ENCODE data around the gene TLR1. TPM values are rescaled to one million over a fixed set of nuclear protein-coding genes. Genes with fewer than 3 reads are reported as not detected.

The TLR1 gene
- total and polyA plus RNA-seq, 5 experiments from 2014 or later = 7.1 to 13.3 (median 7.9) TPM

DNA sequence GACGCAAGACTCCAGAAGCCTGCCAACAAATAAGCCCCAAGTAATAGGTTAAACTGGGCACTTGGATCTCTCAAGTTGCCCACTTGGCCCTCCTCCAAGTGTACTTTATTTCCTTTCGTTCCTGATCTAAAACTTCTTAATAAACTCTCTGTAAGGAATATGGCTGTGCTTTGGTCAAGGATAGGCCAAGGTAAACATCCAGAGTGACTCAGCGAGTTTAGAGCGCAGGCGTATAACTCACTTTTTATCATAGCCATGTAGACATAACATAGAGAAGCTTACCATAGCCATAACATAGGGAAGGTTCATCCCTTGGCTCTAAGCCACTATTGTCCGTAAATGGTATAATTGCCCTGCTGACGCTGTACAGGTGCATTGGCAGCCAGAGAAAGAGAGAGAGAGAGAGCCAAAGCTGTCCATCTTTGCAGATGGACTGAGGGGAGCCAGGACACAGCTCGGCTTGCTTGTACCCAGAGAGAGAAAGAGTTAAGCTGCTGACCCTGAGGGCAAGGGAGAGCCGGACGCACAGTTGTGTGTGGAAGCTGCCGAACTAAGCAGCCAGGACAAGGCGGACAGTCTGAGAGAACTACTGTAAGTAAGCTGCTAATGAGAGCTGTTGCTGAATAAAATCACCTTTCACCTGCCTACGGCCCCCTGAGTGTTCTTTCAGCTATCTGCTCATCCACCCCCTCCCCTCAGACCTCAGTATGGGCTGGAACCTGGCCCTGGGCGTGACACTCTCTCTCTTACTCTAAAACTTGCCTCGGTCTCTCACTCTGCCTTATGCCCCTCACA, 1.8 kb downstream of the TLR1 start:
- POLR2A ChIA-PET = no interaction called here
- H3K27ac Mint-ChIP-seq = peak overlapping the region in 7 of 10 donors; percentile 2 to 99 (median 60)

DNA sequence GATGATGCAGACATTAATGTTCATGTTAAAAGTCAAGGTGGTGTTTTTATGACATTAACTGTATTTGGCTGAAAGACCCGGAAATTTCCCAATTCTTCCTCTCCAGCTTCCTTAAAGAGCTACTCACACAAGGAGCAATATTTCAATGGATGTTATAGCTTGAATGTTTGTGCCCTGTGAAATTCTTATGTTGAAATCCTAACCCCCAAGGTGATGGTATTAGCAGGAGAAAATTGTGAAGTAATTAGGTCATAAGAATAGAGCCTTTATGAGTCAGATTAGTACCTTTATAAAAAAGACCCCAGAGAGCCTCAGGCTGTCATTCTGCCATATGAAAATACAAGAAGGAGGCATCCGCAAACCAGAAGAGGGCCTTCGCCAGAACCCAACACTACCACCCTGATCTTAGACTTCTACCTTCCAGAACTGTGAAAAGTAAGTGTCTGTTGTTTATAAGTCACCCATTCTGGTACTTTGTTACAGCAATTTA, 3.6 kb downstream of the TLR1 start:
- Mint-ChIP-seq H3K27ac (peak overlapping the region in 2 of 10 donors; percentile 7 to 37), H3K36me3 (peaks cover 34 to 72% (median 49%) of the 10 kb centered on the region in 3 donors), H3K4me1 (peaks cover 12 to 47% (median 24%) of the 10 kb centered on the region in 4 donors), H3K9me3 (peaks cover 9 to 73% (median 33%) of the 10 kb centered on the region in 9 donors), H3K4me3 (no peak overlapping the region), H3K27me3 (no peaks in the 10 kb centered on the region)
- POLR2A ChIA-PET = interaction anchor here (0.5 kb wide), 1 partner anchor 96 kb away, joined by 5 read pairs; no protein-coding TSS in a partner anchor
- ATAC-seq (no peak), DNase-seq (no peak)

More for the DNA sequence above, 1.8 kb downstream of the TLR1 start:
- ATAC-seq (no peak), DNase-seq (peak in 1 of 10 donors; percentile 18)
- Mint-ChIP-seq H3K9me3 (peaks cover 9 to 55% (median 31%) of the 10 kb centered on the region in 9 donors), H3K27me3 (no peaks in the 10 kb centered on the region), H3K36me3 (peaks cover 30 to 59% (median 41%) of the 10 kb centered on the region in 3 donors), H3K4me1 (peaks cover 12 to 51% (median 25%) of the 10 kb centered on the region in 4 donors), H3K4me3 (peak overlapping the region in 7 of 10 donors; percentile 10 to 92 (median 40))

DNA sequence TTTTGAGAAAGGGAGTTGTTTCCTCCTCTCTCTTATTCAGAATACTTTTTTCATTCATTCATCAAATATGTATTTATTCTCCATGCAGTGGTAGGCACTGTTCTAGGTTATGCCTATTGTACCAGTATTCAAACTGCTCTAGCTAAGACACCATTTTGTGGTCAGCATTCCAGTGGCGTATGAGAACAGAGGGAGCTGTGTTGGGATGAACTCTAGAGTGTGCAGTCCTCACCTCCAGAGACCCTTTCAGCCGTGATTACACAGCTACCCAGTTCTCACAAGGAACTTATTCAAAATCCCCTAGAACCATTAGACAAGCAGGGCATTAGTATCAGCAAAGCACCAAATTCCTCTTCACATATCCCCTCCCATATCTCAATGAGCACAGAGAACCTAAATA, 4.2 kb downstream of the TLR1 start:
- DNase-seq (no peak), ATAC-seq (no peak)
- no peaks in the 10 kb centered on the region for H3K27me3 Mint-ChIP-seq
- H3K9me3 Mint-ChIP-seq = peaks cover 9 to 79% (median 36%) of the 10 kb centered on the region in 9 donors
- H3K4me1 Mint-ChIP-seq = peaks cover 9 to 41% (median 18%) of the 10 kb centered on the region in 4 donors
- H3K27ac Mint-ChIP-seq = peak overlapping the region in 1 of 10 donors; percentile 53
- H3K4me3 Mint-ChIP-seq = peak overlapping the region in 1 of 10 donors; percentile 44
- POLR2A ChIA-PET = interaction anchor here (0.5 kb wide), 1 partner anchor 95 kb away, joined by 5 read pairs; no protein-coding TSS in a partner anchor
- H3K36me3 Mint-ChIP-seq = peaks cover 34 to 75% (median 49%) of the 10 kb centered on the region in 3 donors

DNA sequence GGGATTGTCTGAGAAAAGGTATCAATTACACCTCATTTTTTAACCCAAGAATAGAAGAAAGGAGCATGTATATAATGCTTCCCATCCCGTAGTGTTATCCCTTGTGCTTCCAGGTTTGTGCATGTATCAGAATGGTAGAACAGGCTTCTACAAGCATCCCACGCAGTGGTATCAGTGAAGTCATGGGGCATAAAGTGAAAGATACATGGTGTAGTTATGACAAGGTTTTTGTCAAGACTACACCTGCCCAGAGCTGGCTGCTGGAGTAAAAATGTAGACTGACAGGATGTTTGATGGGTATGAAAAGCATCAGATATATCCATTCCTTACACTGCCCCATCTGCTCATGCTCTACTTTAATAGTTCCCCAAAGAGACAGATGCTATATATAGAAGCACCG, 9.5 kb downstream of the TLR1 start:
- H3K9me3 Mint-ChIP-seq = peaks cover 10 to 79% (median 32%) of the 10 kb centered on the region in 9 donors
- POLR2A ChIA-PET = interaction anchor here (0.7 kb wide), 2 partner anchors 97 to 470 kb away, joined by 5 to 8 read pairs; no protein-coding TSS in a partner anchor
- H3K36me3 Mint-ChIP-seq = peaks cover 17 to 62% (median 38%) of the 10 kb centered on the region in 3 donors
- no peaks in the 10 kb centered on the region for H3K27me3 Mint-ChIP-seq
- DNase-seq (no peak), ATAC-seq (no peak)
- H3K4me3 Mint-ChIP-seq = no peak overlapping the region
- H3K4me1 Mint-ChIP-seq = peaks cover 0 to 11% (median under 1%) of the 10 kb centered on the region in 4 donors
- no peak overlapping the region for H3K27ac Mint-ChIP-seq

DNA sequence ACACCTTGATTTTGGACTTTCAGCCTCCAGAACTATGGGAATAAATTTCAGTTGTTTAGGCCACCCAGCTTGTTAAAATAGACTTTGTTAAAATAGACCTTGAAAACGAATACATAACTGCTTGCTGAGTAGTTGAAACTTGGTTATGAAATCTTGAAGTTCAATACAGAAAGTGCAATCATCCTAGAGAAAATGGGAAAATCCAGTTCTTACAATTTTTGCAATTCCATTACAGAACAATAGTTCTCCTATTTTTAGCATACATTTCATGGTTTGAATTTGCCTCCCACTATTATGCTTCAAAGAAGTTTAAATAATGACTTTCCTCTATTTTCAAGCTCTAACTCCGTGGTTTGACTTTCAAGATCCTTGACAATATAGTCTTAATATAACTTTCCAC, 10.5 kb downstream of the TLR1 start:
- DNase-seq (no peak), ATAC-seq (no peak)
- H3K27me3 Mint-ChIP-seq = no peaks in the 10 kb centered on the region
- H3K27ac Mint-ChIP-seq = peak overlapping the region in 1 of 10 donors; percentile 17
- H3K4me3 Mint-ChIP-seq = no peak overlapping the region
- peaks cover 0 to 74% (median 28%) of the 10 kb centered on the region in 9 donors for H3K9me3 Mint-ChIP-seq
- peaks cover 0 to 8% (median under 1%) of the 10 kb centered on the region in 4 donors for H3K4me1 Mint-ChIP-seq
- POLR2A ChIA-PET = no interaction called here
- H3K36me3 Mint-ChIP-seq = peaks cover 7 to 57% (median 32%) of the 10 kb centered on the region in 3 donors

DNA sequence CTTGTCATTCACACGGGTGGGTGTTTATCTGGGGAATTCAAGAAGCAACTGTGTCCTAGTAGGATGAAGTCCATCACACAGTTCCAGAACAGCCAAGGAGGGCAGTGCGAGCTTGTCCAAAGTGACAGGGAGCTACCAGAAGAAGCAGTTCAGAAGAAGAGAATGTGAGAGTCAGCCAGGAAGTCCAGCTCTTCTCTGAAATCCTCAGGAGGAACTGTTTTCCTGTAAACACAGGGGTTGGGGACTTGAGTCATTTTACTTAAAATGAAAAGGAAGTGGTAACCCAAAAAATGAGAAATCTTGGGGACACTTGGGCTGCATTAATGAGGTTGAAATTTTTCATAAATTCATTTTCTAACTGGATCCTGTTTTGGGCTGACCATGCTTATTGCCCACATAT, 13.6 kb downstream of the TLR1 start:
- H3K27me3 Mint-ChIP-seq = no peaks in the 10 kb centered on the region
- no peak for ATAC-seq
- no peak overlapping the region for H3K27ac Mint-ChIP-seq
- H3K9me3 Mint-ChIP-seq = peaks cover 0 to 53% (median 21%) of the 10 kb centered on the region in 9 donors
- no peak overlapping the region for H3K4me3 Mint-ChIP-seq
- H3K36me3 Mint-ChIP-seq = peaks cover 0 to 32% (median 22%) of the 10 kb centered on the region in 3 donors
- DNase-seq = no peak
- peaks cover 0 to 11% (median under 1%) of the 10 kb centered on the region in 4 donors for H3K4me1 Mint-ChIP-seq
- POLR2A ChIA-PET = no interaction called here

DNA sequence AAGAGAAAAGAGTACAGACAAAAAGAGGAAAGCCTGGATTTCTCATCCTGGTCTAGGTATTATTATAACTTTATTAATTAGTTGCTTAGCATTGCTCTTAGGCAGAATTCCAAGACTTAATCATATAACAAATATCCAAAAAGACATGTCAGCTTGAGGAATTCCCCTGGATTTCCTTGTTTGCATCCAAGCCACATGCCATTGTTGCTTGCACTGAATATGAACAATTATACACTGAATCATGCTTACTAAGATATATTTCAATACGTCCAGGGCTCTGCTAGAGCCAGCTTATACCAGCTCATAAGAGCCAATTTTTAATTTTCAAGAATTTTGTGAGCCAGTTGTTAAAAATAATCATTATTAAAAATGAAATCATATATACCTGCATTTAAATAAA, 16.3 kb downstream of the TLR1 start:
- H3K4me3 Mint-ChIP-seq = no peak overlapping the region
- no peaks in the 10 kb centered on the region for H3K27me3 Mint-ChIP-seq
- peaks cover 0 to 15% (median 7%) of the 10 kb centered on the region in 3 donors for H3K36me3 Mint-ChIP-seq
- H3K27ac Mint-ChIP-seq = no peak overlapping the region
- H3K4me1 Mint-ChIP-seq = peaks cover 0 to 14% (median under 1%) of the 10 kb centered on the region in 4 donors
- peaks cover 0 to 29% (median 7%) of the 10 kb centered on the region in 9 donors for H3K9me3 Mint-ChIP-seq
- no peak for DNase-seq
- POLR2A ChIA-PET = no interaction called here
- no peak for ATAC-seq

DNA sequence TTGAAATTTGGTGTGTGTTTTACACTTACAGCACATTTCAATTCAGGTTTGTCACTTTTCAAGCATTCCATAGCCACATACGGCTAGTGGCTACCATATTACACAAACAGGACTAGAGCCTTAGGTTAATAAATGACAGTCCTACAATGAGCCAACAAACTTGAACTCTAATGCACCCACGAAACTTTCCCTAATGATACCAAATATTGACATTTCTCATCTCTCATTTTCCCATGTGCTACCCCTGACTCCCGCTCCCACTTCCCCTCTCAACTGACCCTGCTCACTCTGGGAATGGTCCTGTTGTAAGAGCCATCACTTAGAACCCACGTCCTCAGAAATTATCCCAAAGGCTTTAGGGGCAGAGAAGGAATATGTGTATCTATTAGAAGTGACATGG, 16.9 kb downstream of the TLR1 start:
- H3K27me3 Mint-ChIP-seq = no peaks in the 10 kb centered on the region
- H3K36me3 Mint-ChIP-seq = peaks cover 0 to 15% (median 7%) of the 10 kb centered on the region in 3 donors
- no peak for ATAC-seq
- H3K27ac Mint-ChIP-seq = no peak overlapping the region
- no peak overlapping the region for H3K4me3 Mint-ChIP-seq
- POLR2A ChIA-PET = no interaction called here
- peaks cover 0 to 29% (median 7%) of the 10 kb centered on the region in 9 donors for H3K9me3 Mint-ChIP-seq
- peaks cover 2 to 15% (median 3%) of the 10 kb centered on the region in 4 donors for H3K4me1 Mint-ChIP-seq
- DNase-seq = no peak

DNA sequence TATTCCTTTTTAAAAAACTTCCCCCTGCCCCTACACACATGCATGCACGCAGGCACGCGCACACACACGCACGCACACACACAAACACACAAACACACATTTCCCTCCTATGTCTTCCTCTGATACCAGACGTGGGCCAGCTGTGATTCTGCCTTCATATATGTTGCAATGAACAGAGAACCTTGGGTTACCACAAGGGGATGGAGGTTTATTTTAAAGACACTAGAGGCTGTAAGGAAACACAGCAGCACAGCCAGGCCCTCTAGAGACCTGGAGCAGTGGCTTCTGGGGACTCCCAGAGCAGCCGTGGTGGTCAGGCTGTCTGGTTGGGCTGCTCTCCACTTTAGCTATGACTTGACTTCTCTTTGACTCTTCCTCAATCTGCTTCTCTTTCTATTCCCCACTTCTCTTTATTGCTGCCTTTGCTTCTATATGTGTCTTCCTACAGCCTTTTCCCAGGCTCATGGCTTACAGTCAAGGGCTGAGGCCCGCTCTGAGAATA, 18.6 kb downstream of the TLR1 start:
- Mint-ChIP-seq H3K9me3 (peaks cover 0 to 20% (median 4%) of the 10 kb centered on the region in 9 donors), H3K4me3 (no peak overlapping the region), H3K27ac (peak overlapping the region in 1 of 10 donors; percentile 32), H3K4me1 (peaks cover 2 to 12% (median 5%) of the 10 kb centered on the region in 4 donors), H3K27me3 (no peaks in the 10 kb centered on the region), H3K36me3 (peaks cover 0 to 11% (median 7%) of the 10 kb centered on the region in 3 donors)
- no peak for ATAC-seq
- POLR2A ChIA-PET = no interaction called here
- no peak for DNase-seq

DNA sequence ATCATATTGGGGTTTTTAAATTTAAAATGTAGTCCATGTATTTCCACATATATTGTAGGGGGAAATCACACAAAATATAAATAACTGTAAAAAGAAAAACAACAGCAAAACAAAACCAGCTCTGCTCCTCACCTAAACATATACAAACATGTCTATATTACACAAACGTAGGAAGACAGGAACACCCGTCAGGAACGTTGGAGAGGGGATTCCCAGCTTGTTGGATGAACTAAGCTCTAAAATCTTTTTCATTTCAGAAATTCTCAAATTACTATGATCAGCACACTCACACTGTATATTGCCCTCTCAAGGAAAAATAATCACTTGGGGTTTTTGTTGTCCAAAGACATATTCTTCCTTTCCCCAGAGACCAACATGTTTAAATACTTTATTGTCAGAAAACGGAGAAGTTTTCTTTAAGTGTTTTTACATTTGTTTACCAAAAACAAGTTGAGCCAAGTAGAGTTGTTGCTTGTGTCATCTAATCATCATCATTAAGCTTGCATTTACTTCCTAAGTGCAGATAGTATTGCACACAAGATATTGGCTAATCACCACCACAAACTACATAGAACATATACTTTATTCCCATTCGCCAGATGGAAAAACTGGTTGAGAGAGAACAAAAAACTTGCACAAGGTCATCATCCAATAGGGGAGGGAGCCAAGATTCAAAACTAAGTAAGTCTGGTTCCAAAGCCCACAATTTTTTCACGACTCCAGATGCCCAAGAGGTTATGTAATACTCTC, 19.4 kb downstream of the TLR1 start:
- no peak for DNase-seq

DNA sequence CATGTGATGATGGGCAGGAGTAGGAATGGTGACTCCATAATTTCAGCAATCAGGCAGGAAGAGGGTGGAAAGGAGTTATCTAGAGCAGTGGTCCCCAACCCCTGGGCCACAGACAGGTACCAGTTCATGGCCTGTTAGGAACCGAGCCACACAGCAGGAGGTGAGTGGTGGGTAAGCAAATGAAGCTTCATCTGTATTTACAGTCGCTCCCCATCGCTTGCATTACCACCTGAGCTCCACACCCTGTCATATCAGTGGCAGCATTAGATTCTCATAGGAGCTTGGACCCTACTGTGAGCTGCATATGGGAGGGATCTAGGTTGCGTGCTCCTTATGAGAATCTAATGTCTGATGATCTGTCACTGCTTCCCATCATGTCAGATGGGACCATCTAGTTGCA, 20.4 kb downstream of the TLR1 start:
- peaks cover 0 to 5% (median 0%) of the 10 kb centered on the region in 9 donors for H3K9me3 Mint-ChIP-seq
- H3K36me3 Mint-ChIP-seq = no peaks in the 10 kb centered on the region
- H3K4me3 Mint-ChIP-seq = no peak overlapping the region
- POLR2A ChIA-PET = no interaction called here
- H3K27ac Mint-ChIP-seq = no peak overlapping the region
- DNase-seq = no peak
- no peak for ATAC-seq
- peaks cover 2 to 16% (median 5%) of the 10 kb centered on the region in 4 donors for H3K4me1 Mint-ChIP-seq
- no peaks in the 10 kb centered on the region for H3K27me3 Mint-ChIP-seq

More for the DNA sequence above, 19.4 kb downstream of the TLR1 start:
- H3K4me3 Mint-ChIP-seq = no peak overlapping the region
- no peaks in the 10 kb centered on the region for H3K27me3 Mint-ChIP-seq
- H3K36me3 Mint-ChIP-seq = peaks cover 0 to 7% (median 6%) of the 10 kb centered on the region in 3 donors
- ATAC-seq = no peak
- peaks cover 0 to 12% (median 4%) of the 10 kb centered on the region in 9 donors for H3K9me3 Mint-ChIP-seq
- POLR2A ChIA-PET = no interaction called here
- peak overlapping the region in 2 of 10 donors; percentile 18 to 32 for H3K27ac Mint-ChIP-seq
- H3K4me1 Mint-ChIP-seq = peaks cover 2 to 12% (median 5%) of the 10 kb centered on the region in 4 donors

DNA sequence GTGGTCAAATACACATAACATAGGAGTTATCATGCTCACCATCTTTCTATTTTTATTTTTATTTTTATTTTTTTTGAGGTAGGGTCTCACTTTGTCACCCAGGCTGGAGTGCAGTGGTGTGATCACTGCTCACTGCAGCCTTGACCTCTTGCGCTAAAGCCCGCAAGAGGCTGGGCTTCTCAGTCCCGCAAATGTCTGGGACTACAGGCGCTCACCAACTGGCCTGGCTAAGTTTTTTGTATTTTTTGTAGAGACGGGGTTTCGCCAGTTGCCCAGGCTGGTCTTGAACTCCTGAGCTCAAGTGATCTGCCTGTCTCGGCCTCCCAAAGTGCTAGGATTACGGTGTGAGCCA, 21.5 kb downstream of the TLR1 start:
- ATAC-seq (no peak), DNase-seq (no peak)
- Mint-ChIP-seq H3K9me3 (peaks cover 0 to 3% (median 0%) of the 10 kb centered on the region in 9 donors), H3K27me3 (no peaks in the 10 kb centered on the region), H3K4me1 (peaks cover 2 to 22% (median 5%) of the 10 kb centered on the region in 4 donors), H3K36me3 (no peaks in the 10 kb centered on the region), H3K4me3 (no peak overlapping the region), H3K27ac (peak overlapping the region in 1 of 10 donors; percentile 60)
- POLR2A ChIA-PET = interaction anchor here (0.6 kb wide), 1 partner anchor 22 kb away, joined by 5 read pairs; no protein-coding TSS in a partner anchor
